ENCODE results near the gene OR56B1.

DNA sequence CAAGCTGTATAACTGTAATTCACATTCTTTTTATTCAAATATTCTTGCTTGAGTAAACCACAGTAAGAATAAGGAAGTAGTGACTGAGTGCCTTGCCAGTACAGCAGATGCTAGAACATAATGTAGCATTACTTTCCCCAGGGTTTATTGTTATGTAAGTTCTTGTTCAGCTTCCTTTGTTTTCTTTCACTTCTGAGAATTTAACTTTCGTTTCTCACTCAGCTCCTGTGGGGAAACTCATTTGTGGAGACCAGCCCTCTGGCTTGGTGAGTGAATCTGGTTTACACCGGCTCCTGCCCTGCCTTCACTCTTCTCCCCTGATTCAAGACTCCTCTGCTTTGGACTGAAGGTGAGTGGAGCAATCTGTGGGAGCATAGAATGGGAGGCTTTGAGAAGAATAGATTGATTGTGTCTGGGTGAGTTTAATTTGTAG, 46.7 kb upstream of the OR56B1 start, which contains the start of gene TRIM22:
- TF ChIP-seq ZNF274 (IDR thresholded peaks at IDR 0.05; ENCODE audit: low read depth, low read length): no peak
- TF ChIP-seq YY1 (IDR thresholded peaks at IDR 0.05; ENCODE audit: insufficient read depth, insufficient read length): no peak
- no peak for TF ChIP-seq SUZ12 (IDR thresholded peaks at IDR 0.05; ENCODE audit: extremely low read depth, insufficient read depth, insufficient read length)

All from NT2/D1 (cell line).